ENCODE results near the gene GNG3.
A peak's percentile ranks its signal among the peaks of the same experiment; 100 is the strongest.
"Not testable (repeated sequence)": the region's sequence is repeated elsewhere in the genome, so short reads cannot be mapped to it uniquely, and the experiment has no call there.

Gene GNG3

GRCh38 chr11:62669420-62670161 lies 37.9 kb upstream of the GNG3 start:
- DNase-seq (ENCODE audit: low spot score), result no peak
- no peak for TF ChIP-seq CTCF (IDR thresholded peaks at IDR 0.05; ENCODE audit: extremely low read depth, missing control alignments)

GRCh38 chr11:62671236-62671607 lies 36.3 kb upstream of the GNG3 start:
- TF ChIP-seq CTCF (IDR thresholded peaks at IDR 0.05; ENCODE audit: extremely low read depth, missing control alignments), result no peak
- no peak for DNase-seq (ENCODE audit: low spot score)

- DNase-seq (ENCODE audit: low spot score), result peak; percentile 86
- TF ChIP-seq CTCF (IDR thresholded peaks at IDR 0.05; ENCODE audit: extremely low read depth, missing control alignments), result no peak
These were observed 35.7 kb upstream of the GNG3 start, which contains the start of the genes LBHD1 and UQCC3 for GRCh38 chr11:62671608-62672389. TSS of gene LBHD1 (minus strand) at chr11:62672267. CDS start at chr11:62670031, 2,236 bp downstream. TSS of gene UQCC3 (plus strand) at chr11:62671673. CDS start at chr11:62671746, 73 bp downstream.

GRCh38 chr11:62673196-62673525 lies 34.3 kb upstream of the GNG3 start:
- DNase-seq (ENCODE audit: low spot score), result no peak
- TF ChIP-seq CTCF (IDR thresholded peaks at IDR 0.05; ENCODE audit: extremely low read depth, missing control alignments), result no peak

- not testable (repeated sequence) for DNase-seq (ENCODE audit: low spot score)
These were observed 32.1 kb upstream of the GNG3 start for GRCh38 chr11:62675415-62675814.

GRCh38 chr11:62676698-62677097 lies 30.8 kb upstream of the GNG3 start:
- no peak for DNase-seq (ENCODE audit: low spot score)
- TF ChIP-seq CTCF (IDR thresholded peaks at IDR 0.05; ENCODE audit: extremely low read depth, missing control alignments), result no peak

GRCh38 chr11:62677156-62677555 lies 30.3 kb upstream of the GNG3 start:
- no peak for DNase-seq (ENCODE audit: low spot score)
- no peak for TF ChIP-seq CTCF (IDR thresholded peaks at IDR 0.05; ENCODE audit: extremely low read depth, missing control alignments)

Measured in GM20000 (cell line).